Thyroid gland (tissue), 4 donors: Measurements from ENCODE around the gene WDFY2.

Source experiments
- CTCF ChIP-seq, 6 experiments: fragments of 200-600 bp in 3 of 6; fragments of 450-650 bp in 3 of 6; sonication (generic) in 3 of 6; IDR thresholded peaks; one replicate each; pipeline ENCODE4 v1.5.1; 2016 to 2019; ENCODE audit warnings: antibody characterized with exemption in 6 of 6, mild to moderate bottlenecking in 2 of 6, inconsistent platforms in 1 of 6, moderate library complexity in 1 of 6
- POLR2A ChIP-seq, 2 donors: fragments of 450-650 bp; IDR thresholded peaks; one replicate each; pipeline ENCODE4 v1.6.1; 2017; ENCODE audit warnings: antibody characterized with exemption in 2 of 2, mild to moderate bottlenecking in 2 of 2, moderate library complexity in 1 of 2

GRCh38 chr13:51738226-51738905, 154.1 kb downstream of the WDFY2 start:
- no peak for TF ChIP-seq CTCF (IDR thresholded peaks at IDR 0.05)
- TF ChIP-seq POLR2A (IDR thresholded peaks at IDR 0.05): no peak
